Type B pancreatic cell (in vitro differentiated cells): ENCODE measurements around the gene TNFAIP8L3. TPM values are rescaled to one million over a fixed set of nuclear protein-coding genes. Genes with fewer than 3 reads are reported as not detected.
"Not testable (repeated sequence)": the region's sequence is repeated elsewhere in the genome, so short reads cannot be mapped to it uniquely, and the experiment has no call there.

Source experiments
- DNase-seq: peaks from one replicate; pipeline ENCODE4 v3.0.0; 2021; ENCODE audit warnings: mixed read lengths; ENCODE audit not compliant: unreplicated experiment; ENCODE audit errors: extremely low spot score
- H3K27ac Mint-ChIP-seq: 2 replicates; pipeline ENCODE4 v1.8.0; 2021; ENCODE audit warnings: mild to moderate bottlenecking, mixed read lengths
- H3K27me3 Mint-ChIP-seq: 2 replicates; pipeline ENCODE4 v1.8.0; 2021; ENCODE audit warnings: mixed read lengths
- H3K36me3 Mint-ChIP-seq: 2 replicates; pipeline ENCODE4 v1.8.0; 2021; ENCODE audit warnings: mixed read lengths
- H3K4me1 Mint-ChIP-seq: one replicate; pipeline ENCODE4 v1.8.0; 2021; ENCODE audit warnings: mixed read lengths; ENCODE audit not compliant: unreplicated experiment
- H3K4me3 Mint-ChIP-seq: 2 replicates; pipeline ENCODE4 v1.8.0; 2021; ENCODE audit warnings: mild to moderate bottlenecking, mixed read lengths
- H3K9me3 Mint-ChIP-seq: 2 replicates; pipeline ENCODE4 v1.8.0; 2021; ENCODE audit warnings: mixed read lengths
- CTCF ChIP-seq: fragments of 200-600 bp; sonication (generic); conservative IDR thresholded peaks from 2 replicates; pipeline ENCODE4 v1.5.0; 2021; ENCODE audit warnings: antibody characterized with exemption, mild to moderate bottlenecking
- total RNA-seq: library from RNA; stranded (reverse); gene quantifications from 2 replicates; pipeline ENCODE4 v1.2.1, GENCODE V29; 2021; ENCODE audit warnings: low replicate concordance

The TNFAIP8L3 gene
- total RNA-seq, 1 donor from 2014 or later, result 8.2 TPM

- Mint-ChIP-seq H3K36me3 (no peaks in the 10 kb centered on the region), H3K27me3 (no peaks in the 10 kb centered on the region), H3K4me1 (peaks cover 9% of the 10 kb centered on the region), H3K4me3 (no peak overlapping the region), H3K27ac (no peak overlapping the region), H3K9me3 (no peaks in the 10 kb centered on the region)
- TF ChIP-seq CTCF, result no peak
- DNase-seq, result no peak
Observed at GRCh38 chr15:51044037-51044727, 50.5 kb downstream of the TNFAIP8L3 start.

- H3K4me3 Mint-ChIP-seq, result no peak overlapping the region
- peaks cover 10% of the 10 kb centered on the region for H3K4me1 Mint-ChIP-seq
- no peak for TF ChIP-seq CTCF
- H3K27me3 Mint-ChIP-seq, result no peaks in the 10 kb centered on the region
- DNase-seq, result no peak
- H3K9me3 Mint-ChIP-seq, result no peaks in the 10 kb centered on the region
- H3K36me3 Mint-ChIP-seq, result no peaks in the 10 kb centered on the region
- no peak overlapping the region for H3K27ac Mint-ChIP-seq
Observed at GRCh38 chr15:51038974-51039319, 55.8 kb downstream of the TNFAIP8L3 start.

GRCh38 chr15:51038162-51038973 is 56.3 kb downstream of the TNFAIP8L3 start:
- Mint-ChIP-seq H3K36me3 (no peaks in the 10 kb centered on the region), H3K4me3 (no peak overlapping the region), H3K27ac (no peak overlapping the region), H3K9me3 (no peaks in the 10 kb centered on the region), H3K27me3 (no peaks in the 10 kb centered on the region), H3K4me1 (peaks cover 10% of the 10 kb centered on the region)
- no peak for TF ChIP-seq CTCF
- DNase-seq, result no peak

- H3K27me3 Mint-ChIP-seq, H3K4me3 Mint-ChIP-seq, DNase-seq, H3K36me3 Mint-ChIP-seq, H3K9me3 Mint-ChIP-seq, H3K27ac Mint-ChIP-seq: not testable (repeated sequence)
- peaks cover 10% of the 10 kb centered on the region for H3K4me1 Mint-ChIP-seq
Observed at GRCh38 chr15:51037474-51037873, 57.2 kb downstream of the TNFAIP8L3 start.

DNA sequence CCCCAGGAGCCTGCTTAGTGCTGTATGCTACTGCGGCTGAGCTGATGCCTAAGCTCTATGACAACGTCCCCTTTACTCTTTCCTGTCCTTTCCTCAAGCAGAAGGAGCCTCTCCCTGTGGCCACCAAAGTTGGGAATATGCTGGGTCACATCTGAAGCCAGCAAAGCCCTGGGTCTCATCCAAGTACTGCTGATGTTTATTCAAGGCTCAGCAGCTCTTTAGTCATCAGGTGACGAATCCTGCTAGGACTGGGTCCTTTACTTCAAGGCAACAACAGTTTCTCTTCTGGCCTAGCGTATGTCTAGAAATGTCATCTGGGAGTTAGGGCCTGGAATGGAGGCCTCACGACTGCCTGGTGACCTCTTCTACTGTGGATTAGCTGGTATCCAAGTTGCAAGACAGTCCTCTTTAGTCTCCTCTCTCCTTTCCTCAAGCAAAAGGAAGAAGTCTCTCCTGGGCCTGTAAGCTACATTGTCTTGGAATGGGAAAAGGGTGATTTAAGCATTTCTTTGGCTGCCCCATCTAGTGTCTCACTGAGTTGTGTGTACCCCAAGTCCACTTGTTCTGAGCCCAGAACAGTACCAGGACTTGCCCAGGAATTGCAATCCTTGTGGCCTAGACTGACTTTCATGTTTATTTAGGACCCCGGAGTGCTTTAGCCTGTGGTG is 63.9 kb downstream of the TNFAIP8L3 start:
- Mint-ChIP-seq H3K27ac (no peak overlapping the region), H3K4me3 (no peak overlapping the region), H3K9me3 (no peaks in the 10 kb centered on the region), H3K27me3 (no peaks in the 10 kb centered on the region), H3K36me3 (no peaks in the 10 kb centered on the region), H3K4me1 (no peaks in the 10 kb centered on the region)
- TF ChIP-seq CTCF, result no peak
- DNase-seq, result no peak

DNA sequence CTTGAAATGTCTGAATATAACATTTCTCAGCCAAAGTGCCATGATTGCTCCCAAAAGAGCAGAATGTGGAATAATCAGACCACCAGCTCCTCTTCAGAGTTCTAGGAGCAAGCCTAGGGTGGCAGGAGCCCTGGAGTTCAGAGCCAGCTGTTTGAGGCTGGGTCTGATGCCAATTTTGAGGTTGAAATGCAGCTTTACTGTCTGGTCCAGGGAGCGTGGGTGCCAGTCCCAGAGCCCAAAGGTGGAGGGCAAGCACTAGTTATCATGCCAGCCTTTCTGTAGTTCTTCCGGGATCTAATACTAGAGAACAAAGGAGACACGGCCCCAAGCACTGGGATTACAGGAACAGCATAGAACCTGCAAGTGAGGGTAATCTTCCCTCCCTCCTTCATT is 69.3 kb downstream of the TNFAIP8L3 start:
- Mint-ChIP-seq H3K27me3 (no peaks in the 10 kb centered on the region), H3K4me1 (peaks cover 4% of the 10 kb centered on the region), H3K36me3 (no peaks in the 10 kb centered on the region), H3K9me3 (no peaks in the 10 kb centered on the region), H3K27ac (no peak overlapping the region), H3K4me3 (no peak overlapping the region)
- no peak for TF ChIP-seq CTCF
- no peak for DNase-seq
